IMR-90 (cell line): ENCODE data around the gene MFSD12. TPM values are rescaled to one million over a fixed set of nuclear protein-coding genes. Genes with fewer than 3 reads are reported as not detected.

Source experiments
- ATAC-seq: fragments of 200-7000 bp; cut with Tn5 transposase; 2 replicates; pipeline ENCODE4 v1.9.1; 2020; ENCODE audit warnings: low read depth, mild to moderate bottlenecking, moderate library complexity
- BruUV-seq: library from RNA; stranded (reverse); fragments of 400-500 nt; replicated peaks from 2 replicates; lab custom pipeline; 2021; lab: Mats Ljungman, UMichigan
- CTCF ChIA-PET: fragments of 300-600 bp; formaldehyde crosslinking; extraction: SDS; loops from one replicate; lab custom pipeline; 2021; ENCODE audit warnings: antibody characterized with exemption; lab: Yijun Ruan, JAX
- POLR2A ChIA-PET: fragments of 300-600 bp; sonication (Branson Sonifier 250); formaldehyde crosslinking; loops from one replicate; lab custom pipeline; 2022; ENCODE audit warnings: antibody characterized with exemption; ENCODE audit not compliant: unreplicated experiment; lab: Charles Lee
- DNase-seq: peaks from one replicate; pipeline ENCODE4 v3.0.0; 2013
- H2AFZ ChIP-seq: replicated peaks from 2 replicates; pipeline ENCODE3; 2013; ENCODE audit warnings: low read length, mild to moderate bottlenecking; ENCODE audit not compliant: poor library complexity
- H2AK5ac ChIP-seq: 2 replicates; pipeline ENCODE4 v1.6.1; 2013; ENCODE audit warnings: low read depth, low read length, inconsistent platforms
- H2AK9ac ChIP-seq: replicated peaks from 2 replicates; pipeline ENCODE3; 2013; ENCODE audit warnings: mild to moderate bottlenecking, low read depth, low read length, moderate library complexity; ENCODE audit not compliant: poor library complexity
- H2BK120ac ChIP-seq: 2 replicates; pipeline ENCODE4 v1.6.1; 2013; ENCODE audit warnings: low read depth, low read length, inconsistent platforms
- H2BK15ac ChIP-seq: 3 replicates; pipeline ENCODE4 v1.6.1; 2013; ENCODE audit warnings: low read depth, low read length, inconsistent platforms
- H2BK20ac ChIP-seq: 2 replicates; pipeline ENCODE4 v1.6.1; 2013; ENCODE audit warnings: low read depth, mild to moderate bottlenecking, inconsistent platforms, low read length, moderate library complexity
- H2BK5ac ChIP-seq: 2 replicates; pipeline ENCODE4 v1.6.1; 2013; ENCODE audit warnings: mild to moderate bottlenecking, low read depth, low read length, inconsistent platforms; ENCODE audit not compliant: poor library complexity, severe bottlenecking
- H3K14ac ChIP-seq: replicated peaks from 2 replicates; pipeline ENCODE4 v1.6.1; 2013; ENCODE audit warnings: low read depth, low read length, inconsistent platforms
- H3K18ac ChIP-seq: 2 replicates; pipeline ENCODE4 v1.6.1; 2013; ENCODE audit warnings: low read depth, low read length, control low read depth
- H3K23ac ChIP-seq: 2 replicates; pipeline ENCODE4 v1.6.1; 2013; ENCODE audit warnings: low read depth, low read length, inconsistent platforms
- H3K27ac ChIP-seq: 2 replicates; pipeline ENCODE4 v1.5.1; 2013; ENCODE audit warnings: mild to moderate bottlenecking, control low read depth, low read length; ENCODE audit not compliant: insufficient read depth
- H3K27me3 ChIP-seq: 2 replicates; pipeline ENCODE4 v1.6.1; 2013; ENCODE audit warnings: low read length; ENCODE audit not compliant: control insufficient read depth, insufficient read depth
- H3K36me3 ChIP-seq: 2 replicates; pipeline ENCODE4 v1.6.1; 2013; ENCODE audit warnings: low read length, mixed read lengths; ENCODE audit not compliant: control insufficient read depth, insufficient read depth
- H3K4ac ChIP-seq: 2 replicates; pipeline ENCODE4 v1.6.1; 2013; ENCODE audit warnings: low read depth, low read length, inconsistent platforms
- H3K4me1 ChIP-seq: 2 replicates; pipeline ENCODE4 v1.6.1; 2013; ENCODE audit warnings: low read length, mixed read lengths; ENCODE audit not compliant: control insufficient read depth, insufficient read depth
- H3K4me2 ChIP-seq: 2 replicates; pipeline ENCODE4 v1.6.1; 2013; ENCODE audit warnings: low read depth, mild to moderate bottlenecking, control low read depth, low read length, moderate library complexity
- H3K4me3 ChIP-seq: 2 replicates; pipeline ENCODE4 v1.5.1; 2013; ENCODE audit warnings: low read depth, mild to moderate bottlenecking, control low read depth, low read length, moderate library complexity; ENCODE audit not compliant: insufficient read depth
- H3K56ac ChIP-seq: 2 replicates; pipeline ENCODE4 v1.6.1; 2013; ENCODE audit warnings: low read length, inconsistent platforms; ENCODE audit not compliant: insufficient read depth; ENCODE audit errors: extremely low read depth
- H3K79me1 ChIP-seq, 2 experiments: 2 replicates each; pipeline ENCODE4 v1.6.1; 2013; ENCODE audit warnings: low read length in 2 of 2, inconsistent platforms in 1 of 2, low read depth in 1 of 2
- H3K9ac ChIP-seq: 2 replicates; pipeline ENCODE4 v1.6.1; 2013; ENCODE audit warnings: low read depth, low read length, control low read depth
- H3K9me1 ChIP-seq: 2 replicates; pipeline ENCODE4 v1.6.1; 2013; ENCODE audit warnings: low read length, inconsistent platforms; ENCODE audit not compliant: insufficient read depth
- H3K9me3 ChIP-seq: 2 replicates; pipeline ENCODE4 v1.6.1; 2013; ENCODE audit warnings: low read length; ENCODE audit not compliant: control insufficient read depth, insufficient read depth
- H4K20me1 ChIP-seq: 2 replicates; pipeline ENCODE4 v1.6.1; 2013; ENCODE audit warnings: low read length, inconsistent platforms; ENCODE audit not compliant: insufficient read depth
- H4K5ac ChIP-seq: 2 replicates; pipeline ENCODE4 v1.6.1; 2013; ENCODE audit warnings: mild to moderate bottlenecking, low read depth, low read length, control low read depth
- H4K8ac ChIP-seq, 2 experiments: 2 replicates each; pipeline ENCODE4 v1.6.1; 2013; ENCODE audit warnings: low read depth in 2 of 2, low read length in 2 of 2, control low read depth in 1 of 2, inconsistent platforms in 1 of 2
- H4K91ac ChIP-seq: 2 replicates; pipeline ENCODE4 v1.6.1; 2013; ENCODE audit warnings: low read depth, low read length, inconsistent platforms; ENCODE audit not compliant: insufficient read depth
- CEBPB ChIP-seq: IDR thresholded peaks from 2 replicates; pipeline ENCODE4 v1.6.1; 2012; ENCODE audit warnings: low read depth, low read length, improper control_type of control experiment
- CHD1 ChIP-seq: IDR thresholded peaks from 2 replicates; pipeline ENCODE4 v1.6.1; 2012; ENCODE audit warnings: low read depth, low read length, improper control_type of control experiment
- MAFK ChIP-seq: IDR thresholded peaks from 2 replicates; pipeline ENCODE4 v1.6.1; 2012; ENCODE audit warnings: low read depth, low read length, improper control_type of control experiment
- MAZ ChIP-seq: IDR thresholded peaks from 2 replicates; pipeline ENCODE4 v1.6.1; 2012; ENCODE audit warnings: low read depth, mild to moderate bottlenecking, low read length, improper control_type of control experiment, moderate library complexity, borderline replicate concordance
- MXI1 ChIP-seq: IDR thresholded peaks from 2 replicates; pipeline ENCODE4 v1.6.1; 2012; ENCODE audit warnings: low read depth, mild to moderate bottlenecking, low read length, moderate library complexity, borderline replicate concordance
- NFE2L2 ChIP-seq: fragments of 150-350 bp; IDR thresholded peaks from 2 replicates; pipeline ENCODE4 v1.6.1; 2016; ENCODE audit warnings: low read depth, mild to moderate bottlenecking, low read length
- POLR2A ChIP-seq: IDR thresholded peaks from 2 replicates; pipeline ENCODE4 v1.6.1; 2012; ENCODE audit warnings: mild to moderate bottlenecking, low read depth, low read length
- RAD21 ChIP-seq: IDR thresholded peaks from 2 replicates; pipeline ENCODE4 v1.6.1; 2012; ENCODE audit warnings: low read length, improper control_type of control experiment
- RCOR1 ChIP-seq: IDR thresholded peaks from 2 replicates; pipeline ENCODE4 v1.6.1; 2012; ENCODE audit warnings: mild to moderate bottlenecking, low read length, improper control_type of control experiment; ENCODE audit not compliant: insufficient replicate concordance
- RFX5 ChIP-seq: IDR thresholded peaks from 2 replicates; pipeline ENCODE4 v1.8.0; 2012; ENCODE audit warnings: low read depth, mild to moderate bottlenecking, low read length, moderate library complexity
- SMC3 ChIP-seq: fragments of 150-350 bp; IDR thresholded peaks from 2 replicates; pipeline ENCODE4 v1.6.1; 2016; ENCODE audit warnings: low read depth, mild to moderate bottlenecking, antibody characterized with exemption, low read length, moderate library complexity
- WGBS, 2 experiments: methylation state at CpG; one replicate each; pipeline versions ENCODE4 v1.1.5 to v1.1.7; 2013; ENCODE audit warnings: missing lambda C conversion rate in 2 of 2; ENCODE audit not compliant: insufficient read length in 1 of 2; ENCODE audit errors: extremely low coverage in 2 of 2; 5-methylcytosine and 5-hydroxymethylcytosine counted together
- dilution Hi-C: fragments of 300-500 bp; cut with HindIII; formaldehyde crosslinking; loops from one replicate; pipeline ENCODE4 v1.14.3; 2018; ENCODE audit warnings: low sequenced_read_pairs; ENCODE audit not compliant: unreplicated experiment
- in situ Hi-C: fragments of 300-500 bp; cut with MboI; formaldehyde crosslinking; loops from 3 replicates; pipeline ENCODE4 v1.14.3; 2019; ENCODE audit warnings: low sequenced_read_pairs, inconsistent platforms, mixed read lengths
- intact Hi-C: fragments of 100-400 bp; cut with micrococcal nuclease; formaldehyde crosslinking; loops from 2 replicates; pipeline ENCODE4 v1.10.0; 2022
- polyA plus RNA-seq, 3 experiments: library from polyadenylated mRNA; depleted of rRNA; stranded (reverse); fragments of >200 nt; gene quantifications; 2 replicates each; pipeline ENCODE4 v1.2.3, GENCODE V29; 2012; ENCODE audit warnings: low replicate concordance in 1 of 3
- total RNA-seq: library from RNA; depleted of rRNA; stranded (reverse); fragments of >200 nt; gene quantifications from 2 replicates; pipeline ENCODE4 v1.2.3, GENCODE V29; 2012
- TF ChIP-seq, protein P1 (sequence below): fragments of 150-350 bp; IDR thresholded peaks from 2 replicates; pipeline ENCODE4 v1.6.1; 2017; ENCODE audit warnings: mild to moderate bottlenecking, antibody characterized with exemption, low read length, low read depth
- TF ChIP-seq, protein P2 (sequence below): conservative IDR thresholded peaks from 2 replicates; pipeline ENCODE4 v1.5.1; 2012; ENCODE audit warnings: mild to moderate bottlenecking, low read depth, low read length, improper control_type of control experiment
- TF ChIP-seq, protein P3 (sequence below): fragments of 150-350 bp; IDR thresholded peaks from 2 replicates; pipeline ENCODE4 v1.6.1; 2016; ENCODE audit warnings: low read depth, mild to moderate bottlenecking, low read length, moderate library complexity, borderline replicate concordance

Gene MFSD12
- total and polyA plus RNA-seq, 2 of the 4 experiments (the other 2 are of a cell fraction) = 20.4 to 77.2 TPM

- Histone ChIP-seq H3K79me1 (peaks cover 25 to 67% of the 10 kb centered on the region in 2 experiments), H3K14ac (no peak overlapping the region), H2AFZ (no peak overlapping the region), H3K4me2 (no peak overlapping the region), H3K9ac (no peak overlapping the region), H4K5ac (no peak overlapping the region), H4K91ac (no peak overlapping the region), H3K4me3 (no peak overlapping the region), H2BK5ac (no peak overlapping the region), H3K27ac (no peak overlapping the region), H2BK20ac (no peak overlapping the region), H2AK5ac (no peak overlapping the region), H3K23ac (no peak overlapping the region), H4K20me1 (peaks cover 57% of the 10 kb centered on the region), H3K18ac (no peak overlapping the region), H2AK9ac (no peak overlapping the region), H3K4me1 (no peaks in the 10 kb centered on the region), H3K56ac (no peak overlapping the region), H3K36me3 (peaks cover 50% of the 10 kb centered on the region), H3K27me3 (no peaks in the 10 kb centered on the region), H3K4ac (no peak overlapping the region), H2BK15ac (no peak overlapping the region), H2BK120ac (no peak overlapping the region), H3K9me3 (no peaks in the 10 kb centered on the region), H3K9me1 (peaks cover 12% of the 10 kb centered on the region; the same call in 1 of the 2 replicates), H4K8ac (no peak overlapping the region)
- BruUV-seq = no TSS peak
- ChIA-PET POLR2A (no interaction called here), CTCF (interaction anchor here (0.6 kb wide), 1 partner anchor 250 kb away, joined by 3 read pairs; no protein-coding TSS in a partner anchor)
- in situ Hi-C loops = no loop called here
- WGBS, 2 experiments = 92% methylated on average over 8 of the region's 20 CpGs; no CpG with 5 or more reads in 1 of the 2 experiments
- DNase-seq (no peak), ATAC-seq (no peak)
- no peak for TF ChIP-seq SMC3
- TF ChIP-seq, protein P1, sequence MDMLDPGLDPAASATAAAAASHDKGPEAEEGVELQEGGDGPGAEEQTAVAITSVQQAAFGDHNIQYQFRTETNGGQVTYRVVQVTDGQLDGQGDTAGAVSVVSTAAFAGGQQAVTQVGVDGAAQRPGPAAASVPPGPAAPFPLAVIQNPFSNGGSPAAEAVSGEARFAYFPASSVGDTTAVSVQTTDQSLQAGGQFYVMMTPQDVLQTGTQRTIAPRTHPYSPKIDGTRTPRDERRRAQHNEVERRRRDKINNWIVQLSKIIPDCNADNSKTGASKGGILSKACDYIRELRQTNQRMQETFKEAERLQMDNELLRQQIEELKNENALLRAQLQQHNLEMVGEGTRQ = no peak
- TF ChIP-seq MAFK = no peak
- TF ChIP-seq POLR2A = no peak
- no peak for TF ChIP-seq RFX5
- no peak for TF ChIP-seq MAZ
- no peak for TF ChIP-seq CEBPB
- TF ChIP-seq CHD1 = no peak
- no peak for TF ChIP-seq RAD21
- TF ChIP-seq RCOR1 = no peak
- no peak for TF ChIP-seq MXI1
- TF ChIP-seq, protein P2, sequence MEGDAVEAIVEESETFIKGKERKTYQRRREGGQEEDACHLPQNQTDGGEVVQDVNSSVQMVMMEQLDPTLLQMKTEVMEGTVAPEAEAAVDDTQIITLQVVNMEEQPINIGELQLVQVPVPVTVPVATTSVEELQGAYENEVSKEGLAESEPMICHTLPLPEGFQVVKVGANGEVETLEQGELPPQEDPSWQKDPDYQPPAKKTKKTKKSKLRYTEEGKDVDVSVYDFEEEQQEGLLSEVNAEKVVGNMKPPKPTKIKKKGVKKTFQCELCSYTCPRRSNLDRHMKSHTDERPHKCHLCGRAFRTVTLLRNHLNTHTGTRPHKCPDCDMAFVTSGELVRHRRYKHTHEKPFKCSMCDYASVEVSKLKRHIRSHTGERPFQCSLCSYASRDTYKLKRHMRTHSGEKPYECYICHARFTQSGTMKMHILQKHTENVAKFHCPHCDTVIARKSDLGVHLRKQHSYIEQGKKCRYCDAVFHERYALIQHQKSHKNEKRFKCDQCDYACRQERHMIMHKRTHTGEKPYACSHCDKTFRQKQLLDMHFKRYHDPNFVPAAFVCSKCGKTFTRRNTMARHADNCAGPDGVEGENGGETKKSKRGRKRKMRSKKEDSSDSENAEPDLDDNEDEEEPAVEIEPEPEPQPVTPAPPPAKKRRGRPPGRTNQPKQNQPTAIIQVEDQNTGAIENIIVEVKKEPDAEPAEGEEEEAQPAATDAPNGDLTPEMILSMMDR = no peak
- TF ChIP-seq, protein P3, sequence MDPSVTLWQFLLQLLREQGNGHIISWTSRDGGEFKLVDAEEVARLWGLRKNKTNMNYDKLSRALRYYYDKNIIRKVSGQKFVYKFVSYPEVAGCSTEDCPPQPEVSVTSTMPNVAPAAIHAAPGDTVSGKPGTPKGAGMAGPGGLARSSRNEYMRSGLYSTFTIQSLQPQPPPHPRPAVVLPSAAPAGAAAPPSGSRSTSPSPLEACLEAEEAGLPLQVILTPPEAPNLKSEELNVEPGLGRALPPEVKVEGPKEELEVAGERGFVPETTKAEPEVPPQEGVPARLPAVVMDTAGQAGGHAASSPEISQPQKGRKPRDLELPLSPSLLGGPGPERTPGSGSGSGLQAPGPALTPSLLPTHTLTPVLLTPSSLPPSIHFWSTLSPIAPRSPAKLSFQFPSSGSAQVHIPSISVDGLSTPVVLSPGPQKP = no peak
- TF ChIP-seq NFE2L2 = no peak
- intact Hi-C loops = no loop called here
- dilution Hi-C loops = no loop called here
These were observed 32.4 kb downstream of the MFSD12 start for GRCh38 chr19:3524904-3525451.
